H1 (cell line): ENCODE measurements around the gene AIM2. TPM values are rescaled to one million over a fixed set of nuclear protein-coding genes. Genes with fewer than 3 reads are reported as not detected.

ENCODE experiments used
- CTCF ChIA-PET: fragments of 300-600 bp; sonication (Branson Sonifier 250); formaldehyde crosslinking; loops from one replicate; lab custom pipeline; 2021; ENCODE audit not compliant: partially characterized antibody; lab: Charles Lee
- POLR2A ChIA-PET: fragments of 300-600 bp; sonication (Branson Sonifier 250); formaldehyde crosslinking; loops from one replicate; lab custom pipeline; 2021; ENCODE audit warnings: inconsistent platforms; ENCODE audit not compliant: partially characterized antibody; lab: Charles Lee
- DNase-seq, 2 experiments: peaks; one replicate each; pipeline versions ENCODE4 v3.0.0 to v3.0.0-alpha.2; 2010 to 2022; ENCODE audit warnings: low spot score in 2 of 2, low read depth in 1 of 2, mixed read lengths in 1 of 2
- FAIRE-seq: peaks from 2 replicates; lab custom pipeline; 2011; peaks lifted over from hg19 to GRCh38; lab: Jason Lieb, UNC
- H2AFZ ChIP-seq: 2 replicates; pipeline ENCODE4 v1.8.1; 2012; ENCODE audit warnings: low read length, inconsistent platforms
- H2AK5ac ChIP-seq: 2 replicates; pipeline ENCODE4 v1.6.1; 2013; ENCODE audit warnings: low read depth, low read length
- H2BK120ac ChIP-seq: replicated peaks from 2 replicates; pipeline ENCODE3; 2013; ENCODE audit warnings: low read depth, low read length, inconsistent platforms
- H2BK12ac ChIP-seq: 2 replicates; pipeline ENCODE4 v1.6.1; 2013; ENCODE audit warnings: low read depth, low read length
- H2BK15ac ChIP-seq: 2 replicates; pipeline ENCODE4 v1.6.1; 2013; ENCODE audit warnings: low read length
- H2BK20ac ChIP-seq: 2 replicates; pipeline ENCODE4 v1.6.1; 2013; ENCODE audit warnings: low read length
- H2BK5ac ChIP-seq: 2 replicates; pipeline ENCODE4 v1.6.1; 2013; ENCODE audit warnings: low read depth, low read length
- H3K14ac ChIP-seq: 2 replicates; pipeline ENCODE4 v1.6.1; 2013; ENCODE audit warnings: inconsistent platforms; ENCODE audit not compliant: insufficient read length
- H3K18ac ChIP-seq: 2 replicates; pipeline ENCODE4 v1.6.1; 2013; ENCODE audit warnings: low read length; ENCODE audit errors: extremely low read depth
- H3K23ac ChIP-seq: 2 replicates; pipeline ENCODE4 v1.6.1; 2013; ENCODE audit warnings: inconsistent platforms; ENCODE audit not compliant: insufficient read length
- H3K23me2 ChIP-seq: 2 replicates; pipeline ENCODE4 v1.6.1; 2013; ENCODE audit warnings: low read depth, low read length
- H3K27ac ChIP-seq: 2 replicates; pipeline ENCODE4 v1.6.1; 2011; ENCODE audit warnings: low read depth, low read length, inconsistent platforms
- H3K27me3 ChIP-seq, 4 experiments: replicated peaks in 1 of 4; 1 replicate in 1 of 4; 2 replicates in 3 of 4; pipeline versions ENCODE4 v1.6.1 to v1.8.1; 2011 to 2013; ENCODE audit warnings: low read length in 3 of 4, mild to moderate bottlenecking in 3 of 4, inconsistent platforms in 2 of 4, mixed read lengths in 2 of 4, moderate library complexity in 1 of 4; ENCODE audit not compliant: control insufficient read depth in 3 of 4, insufficient read depth in 3 of 4; ENCODE audit errors: extremely low read depth in 1 of 4
- H3K36me3 ChIP-seq, 4 experiments: 2 replicates each; pipeline versions ENCODE4 v1.6.1 to v1.8.1; 2011 to 2013; ENCODE audit warnings: mild to moderate bottlenecking in 4 of 4, low read length in 3 of 4, moderate library complexity in 2 of 4, control low read depth in 1 of 4, inconsistent platforms in 1 of 4; ENCODE audit not compliant: insufficient read depth in 4 of 4, control insufficient read depth in 2 of 4
- H3K4ac ChIP-seq: replicated peaks from 2 replicates; pipeline ENCODE3; 2013; ENCODE audit warnings: low read length, low read depth, mixed read lengths, inconsistent platforms; ENCODE audit not compliant: insufficient read length
- H3K4me1 ChIP-seq, 4 experiments: replicated peaks in 1 of 4; 1 replicate in 1 of 4; 2 replicates in 3 of 4; pipeline versions ENCODE4 v1.6.1 to v1.8.1; 2011 to 2013; ENCODE audit warnings: low read length in 3 of 4, inconsistent platforms in 2 of 4, mixed read lengths in 1 of 4; ENCODE audit not compliant: insufficient read depth in 4 of 4, control insufficient read depth in 3 of 4
- H3K4me2 ChIP-seq, 2 experiments: 2 replicates each; pipeline versions ENCODE4 v1.6.1 to v1.8.1; 2011 to 2013; ENCODE audit warnings: low read depth in 2 of 2, low read length in 2 of 2, control low read depth in 1 of 2, inconsistent platforms in 1 of 2, mild to moderate bottlenecking in 1 of 2; ENCODE audit not compliant: insufficient read depth in 1 of 2
- H3K4me3 ChIP-seq, 4 experiments: fragments of 200-600, 300-600 bp in 1 of 4; sonication (generic), shearing (Covaris generic), sonication (Bioruptor Twin) in 1 of 4; 2 replicates each; pipeline versions ENCODE4 v1.5.1 to v1.8.1; 2011 to 2016; ENCODE audit warnings: low read length in 4 of 4, low read depth in 3 of 4, control low read depth in 2 of 4, inconsistent platforms in 2 of 4, mild to moderate bottlenecking in 2 of 4, mixed read lengths in 1 of 4, moderate library complexity in 1 of 4; ENCODE audit not compliant: insufficient read depth in 2 of 4; ENCODE audit errors: extremely low read depth in 1 of 4
- H3K56ac ChIP-seq: replicated peaks from 2 replicates; pipeline ENCODE3; 2013; ENCODE audit warnings: low read depth, mild to moderate bottlenecking, mixed read lengths, low read length, inconsistent platforms; ENCODE audit not compliant: insufficient read length
- H3K79me1 ChIP-seq: 2 replicates; pipeline ENCODE4 v1.6.1; 2013; ENCODE audit warnings: low read depth, low read length, control low read depth
- H3K79me2 ChIP-seq, 2 experiments: 2 replicates each; pipeline versions ENCODE4 v1.6.1 to v1.8.1; 2012 to 2013; ENCODE audit warnings: low read length in 2 of 2, mild to moderate bottlenecking in 2 of 2, inconsistent platforms in 1 of 2; ENCODE audit not compliant: insufficient read depth in 2 of 2, control insufficient read depth in 1 of 2
- H3K9ac ChIP-seq, 4 experiments: replicated peaks in 1 of 4; 1 replicate in 1 of 4; 2 replicates in 3 of 4; pipeline versions ENCODE4 v1.6.1 to v1.8.1; 2011 to 2013; ENCODE audit warnings: low read depth in 3 of 4, low read length in 3 of 4, control low read depth in 2 of 4, mild to moderate bottlenecking in 2 of 4, moderate library complexity in 2 of 4, inconsistent platforms in 1 of 4; ENCODE audit errors: extremely low read depth in 1 of 4
- H3K9me3 ChIP-seq, 2 experiments: 2 replicates each; pipeline versions ENCODE4 v1.6.1 to v1.8.1; 2012 to 2013; ENCODE audit warnings: mild to moderate bottlenecking in 2 of 2, moderate library complexity in 2 of 2, control low read depth in 1 of 2, inconsistent platforms in 1 of 2, low read depth in 1 of 2, low read length in 1 of 2, mixed read lengths in 1 of 2; ENCODE audit not compliant: insufficient read depth in 2 of 2
- H4K20me1 ChIP-seq, 2 experiments: replicated peaks in 1 of 2; 2 replicates each; pipeline versions ENCODE3 to v1.8.1; 2011 to 2013; ENCODE audit warnings: inconsistent platforms in 2 of 2, low read length in 2 of 2, mild to moderate bottlenecking in 1 of 2; ENCODE audit not compliant: insufficient read depth in 2 of 2, control insufficient read depth in 1 of 2
- H4K5ac ChIP-seq: 2 replicates; pipeline ENCODE4 v1.6.1; 2013; ENCODE audit warnings: low read length, low read depth, mixed read lengths, inconsistent platforms; ENCODE audit not compliant: insufficient read length
- H4K8ac ChIP-seq: 2 replicates; pipeline ENCODE4 v1.8.0; 2013; ENCODE audit warnings: mild to moderate bottlenecking, moderate library complexity, low read length, inconsistent platforms; ENCODE audit not compliant: insufficient read depth; ENCODE audit errors: extremely low read depth
- H4K91ac ChIP-seq: replicated peaks from 2 replicates; pipeline ENCODE3; 2013; ENCODE audit warnings: low read length, mixed read lengths, inconsistent platforms; ENCODE audit not compliant: insufficient read length
- HDAC2 ChIP-seq, 2 experiments: fragments of 300-600 bp in 1 of 2; sonication (generic) in 1 of 2; IDR thresholded peaks; 2 replicates each; pipeline ENCODE4 v1.6.1; 2011 to 2012; ENCODE audit warnings: low read depth in 2 of 2, low read length in 2 of 2, mild to moderate bottlenecking in 2 of 2, moderate library complexity in 2 of 2, borderline replicate concordance in 1 of 2, inconsistent platforms in 1 of 2
- POLR2A ChIP-seq, 2 experiments: IDR thresholded peaks; 1 replicate in 1 of 2; 2 replicates in 1 of 2; pipeline ENCODE4 v1.6.1; 2011; ENCODE audit warnings: low read depth in 2 of 2, low read length in 2 of 2, mild to moderate bottlenecking in 2 of 2; ENCODE audit errors: control extremely low read depth in 1 of 2
- SP1 ChIP-seq: IDR thresholded peaks from 2 replicates; pipeline ENCODE4 v1.6.1; 2011; ENCODE audit warnings: low read depth, low read length
- WGBS, 2 experiments: shearing (Covaris generic) in 1 of 2; methylation state at CpG; one replicate each; pipeline versions ENCODE4 v1.1.6 to v1.1.7; 2013 to 2015; ENCODE audit warnings: low lambda C conversion rate in 2 of 2, mixed read lengths in 2 of 2, inconsistent platforms in 1 of 2, low coverage in 1 of 2, missing lambda C conversion rate in 1 of 2; ENCODE audit not compliant: insufficient replicate concordance in 2 of 2, insufficient coverage in 1 of 2, insufficient read length in 1 of 2; ENCODE audit errors: extremely low coverage in 1 of 2, missing lambda C conversion rate in 1 of 2; 5-methylcytosine and 5-hydroxymethylcytosine counted together
- polyA plus RNA-seq, 7 experiments: library from polyadenylated mRNA; depleted of rRNA in 3 of 7; stranded (reverse) in 5 of 7; unstranded in 2 of 7; fragments of >200 nt in 5 of 7; fragments of 200-250 nt in 2 of 7; gene quantifications; 1 replicate in 5 of 7; 2 replicates in 1 of 7; 4 replicates in 1 of 7; pipeline versions ENCODE4 v1.2.1 to v1.2.3, GENCODE V29; 2011 to 2013; ENCODE audit warnings: missing spikeins in 2 of 7, mixed read lengths in 2 of 7
- total RNA-seq: library from RNA; stranded (reverse); fragmentation: NEBNext Ultra II Directional; extraction: Animal tissue kit (Norgen Biotek cat#: 25700); gene quantifications from 2 replicates; pipeline ENCODE4 v1.2.1, GENCODE V29; 2021

Gene AIM2
- total and polyA plus RNA-seq, 2 of the 8 experiments (the other 6 are each of a cell fraction or from before 2014, with no cell fraction given), result 0.21 to 2.1 TPM

DNA sequence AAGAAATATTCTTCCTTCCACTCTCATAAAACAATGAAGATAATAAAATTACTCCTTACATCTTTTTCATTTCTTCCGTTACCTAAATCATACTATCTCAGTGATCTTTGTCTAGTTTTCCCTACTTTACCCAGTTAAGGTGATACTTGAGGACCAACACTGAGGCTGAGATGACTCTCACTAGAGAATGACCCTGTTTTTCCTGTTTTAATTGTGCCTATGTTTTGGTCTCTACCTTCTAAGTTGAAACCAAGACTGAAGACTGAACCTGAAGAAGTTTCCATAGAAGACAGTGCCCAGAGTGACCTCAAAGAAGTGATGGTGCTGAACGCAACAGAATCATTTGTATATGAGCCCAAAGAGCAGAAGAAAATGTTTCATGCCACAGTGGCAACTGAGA, 25.1 kb downstream of the AIM2 start:
- Histone ChIP-seq H3K27ac (no peak overlapping the region), H2BK120ac (no peak overlapping the region), H2AK5ac (no peak overlapping the region), H4K5ac (no peak overlapping the region), H3K4me2 (no peak overlapping the region), H2BK12ac (no peak overlapping the region), H3K23ac (no peak overlapping the region), H2BK20ac (no peak overlapping the region), H3K18ac (no peak overlapping the region), H3K4ac (no peak overlapping the region), H3K79me2 (no peaks in the 10 kb centered on the region), H4K91ac (no peak overlapping the region), H3K4me1 (no peaks in the 10 kb centered on the region), H4K8ac (no peak overlapping the region), H3K4me3 (no peak overlapping the region), H3K9me3 (no peaks in the 10 kb centered on the region), H3K9ac (no peak overlapping the region), H3K79me1 (no peaks in the 10 kb centered on the region), H4K20me1 (no peaks in the 10 kb centered on the region), H2BK5ac (no peak overlapping the region), H2AFZ (no peak overlapping the region), H3K14ac (no peak overlapping the region), H3K56ac (no peak overlapping the region), H3K23me2 (no peaks in the 10 kb centered on the region), H3K36me3 (no peaks in the 10 kb centered on the region), H2BK15ac (no peak overlapping the region), H3K27me3 (no peaks in the 10 kb centered on the region)
- CTCF ChIA-PET, result no interaction called here
- TF ChIP-seq HDAC2 (IDR thresholded peaks at IDR 0.05; ENCODE audit: borderline replicate concordance in 1 of 2, low read depth in 2 of 2, low read length in 2 of 2), result no peak
- no peak for TF ChIP-seq SP1
- no peak for TF ChIP-seq POLR2A (IDR thresholded peaks at IDR 0.05; ENCODE audit: control extremely low read depth in 1 of 2, low read depth in 2 of 2, low read length in 2 of 2)
- no peak for DNase-seq
- WGBS, 2 experiments, result 90 to 100% methylated on average over 1 to 2 of the region's 2 CpGs
- FAIRE-seq, result no peak
- POLR2A ChIA-PET, result no interaction called here
